ENCODE data around the gene ZDHHC11. TPM values are rescaled to one million over a fixed set of nuclear protein-coding genes. Genes with fewer than 3 reads are reported as not detected.
"Not testable (repeated sequence)": the region's sequence is repeated elsewhere in the genome, so short reads cannot be mapped to it uniquely, and the experiment has no call there.

The ZDHHC11 gene
- total RNA-seq, 1 experiment from 2014 or later, result 2.1 TPM

GRCh38 chr5:775961-776861 is 74.6 kb downstream of the ZDHHC11 start:
- no peaks in the 10 kb centered on the region for H3K36me3 ChIP-seq
- DNase-seq, result no peak
- H3K27me3 ChIP-seq, result no peaks in the 10 kb centered on the region
- H3K27ac ChIP-seq, result no peak overlapping the region
- H3K9me3 ChIP-seq (replicated peaks), result no peaks in the 10 kb centered on the region
- no peaks in the 10 kb centered on the region for H3K4me1 ChIP-seq
- no peak overlapping the region for H3K4me3 ChIP-seq

GRCh38 chr5:775595-775960 is 75.2 kb downstream of the ZDHHC11 start:
- H3K4me3 ChIP-seq; H3K36me3 ChIP-seq; H3K4me1 ChIP-seq; H3K27me3 ChIP-seq; H3K27ac ChIP-seq; DNase-seq; H3K9me3 ChIP-seq (replicated peaks): not testable (repeated sequence)

- not testable (repeated sequence) for DNase-seq
Measured at GRCh38 chr5:774854-775505, 75.8 kb downstream of the ZDHHC11 start.

GRCh38 chr5:774304-774703 is 76.5 kb downstream of the ZDHHC11 start:
- not testable (repeated sequence) for H3K27me3 ChIP-seq; H3K4me3 ChIP-seq; H3K27ac ChIP-seq; H3K4me1 ChIP-seq; H3K36me3 ChIP-seq; H3K9me3 ChIP-seq (replicated peaks); DNase-seq

More at GRCh38 chr5:774854-775505, 75.8 kb downstream of the ZDHHC11 start:
- not testable (repeated sequence) for H3K4me1 ChIP-seq; H3K27me3 ChIP-seq; H3K4me3 ChIP-seq; H3K27ac ChIP-seq; H3K36me3 ChIP-seq; H3K9me3 ChIP-seq (replicated peaks)

GRCh38 chr5:773517-774264 is 77.1 kb downstream of the ZDHHC11 start:
- Histone ChIP-seq H3K27me3 (no peaks in the 10 kb centered on the region), H3K9me3 (replicated peaks) (no peaks in the 10 kb centered on the region), H3K36me3 (no peaks in the 10 kb centered on the region), H3K4me3 (no peak overlapping the region), H3K4me1 (no peaks in the 10 kb centered on the region), H3K27ac (no peak overlapping the region)
- no peak for DNase-seq

GRCh38 chr5:772931-773330 is 77.9 kb downstream of the ZDHHC11 start:
- not testable (repeated sequence) for H3K27me3 ChIP-seq; H3K9me3 ChIP-seq (replicated peaks); DNase-seq; H3K27ac ChIP-seq; H3K36me3 ChIP-seq; H3K4me1 ChIP-seq; H3K4me3 ChIP-seq

- H3K4me3 ChIP-seq; H3K9me3 ChIP-seq (replicated peaks); DNase-seq; H3K27ac ChIP-seq; H3K27me3 ChIP-seq; H3K4me1 ChIP-seq; H3K36me3 ChIP-seq: not testable (repeated sequence)
Measured at GRCh38 chr5:772547-772890, 78.3 kb downstream of the ZDHHC11 start.

- H3K9me3 ChIP-seq (replicated peaks); DNase-seq; H3K27me3 ChIP-seq; H3K4me3 ChIP-seq; H3K36me3 ChIP-seq; H3K4me1 ChIP-seq; H3K27ac ChIP-seq: not testable (repeated sequence)
Measured at GRCh38 chr5:771841-772546, 78.8 kb downstream of the ZDHHC11 start.

GRCh38 chr5:771087-771781 is 79.6 kb downstream of the ZDHHC11 start:
- H3K9me3 ChIP-seq (replicated peaks); H3K36me3 ChIP-seq; H3K27ac ChIP-seq; DNase-seq; H3K4me1 ChIP-seq; H3K4me3 ChIP-seq; H3K27me3 ChIP-seq: not testable (repeated sequence)

GRCh38 chr5:770585-770984 is 80.2 kb downstream of the ZDHHC11 start:
- not testable (repeated sequence) for H3K36me3 ChIP-seq; DNase-seq; H3K9me3 ChIP-seq (replicated peaks); H3K4me3 ChIP-seq; H3K27me3 ChIP-seq; H3K27ac ChIP-seq; H3K4me1 ChIP-seq

GRCh38 chr5:769485-770145 is 81.2 kb downstream of the ZDHHC11 start:
- H3K4me1 ChIP-seq; H3K36me3 ChIP-seq; H3K4me3 ChIP-seq; H3K27ac ChIP-seq; DNase-seq; H3K9me3 ChIP-seq (replicated peaks); H3K27me3 ChIP-seq: not testable (repeated sequence)

GRCh38 chr5:766666-767431 is 83.9 kb downstream of the ZDHHC11 start:
- DNase-seq, result no peak
- Histone ChIP-seq H3K36me3 (no peaks in the 10 kb centered on the region), H3K9me3 (replicated peaks) (no peaks in the 10 kb centered on the region), H3K4me1 (no peaks in the 10 kb centered on the region), H3K4me3 (no peak overlapping the region), H3K27ac (no peak overlapping the region), H3K27me3 (no peaks in the 10 kb centered on the region)

- DNase-seq, result no peak
- H3K4me3 ChIP-seq, result no peak overlapping the region
Measured at GRCh38 chr5:765948-766631, 84.7 kb downstream of the ZDHHC11 start.

More at GRCh38 chr5:765948-766631, 84.7 kb downstream of the ZDHHC11 start:
- H3K27me3 ChIP-seq, result no peaks in the 10 kb centered on the region
- H3K36me3 ChIP-seq, result no peaks in the 10 kb centered on the region
- no peak overlapping the region for H3K27ac ChIP-seq
- no peaks in the 10 kb centered on the region for H3K4me1 ChIP-seq
- H3K9me3 ChIP-seq (replicated peaks), result no peaks in the 10 kb centered on the region
